GM21737 (cell line): ENCODE results near the gene CRLF1.
A peak's percentile ranks its signal among the peaks of the same experiment; 100 is the strongest.

Experiments used
- ATAC-seq: cut with Tn5 transposase; IDR thresholded peaks from one replicate; pipeline ENCODE4 v1.9.1; 2021; ENCODE audit warnings: mild to moderate bottlenecking, moderate library complexity; ENCODE audit not compliant: unreplicated experiment

Gene CRLF1

DNA sequence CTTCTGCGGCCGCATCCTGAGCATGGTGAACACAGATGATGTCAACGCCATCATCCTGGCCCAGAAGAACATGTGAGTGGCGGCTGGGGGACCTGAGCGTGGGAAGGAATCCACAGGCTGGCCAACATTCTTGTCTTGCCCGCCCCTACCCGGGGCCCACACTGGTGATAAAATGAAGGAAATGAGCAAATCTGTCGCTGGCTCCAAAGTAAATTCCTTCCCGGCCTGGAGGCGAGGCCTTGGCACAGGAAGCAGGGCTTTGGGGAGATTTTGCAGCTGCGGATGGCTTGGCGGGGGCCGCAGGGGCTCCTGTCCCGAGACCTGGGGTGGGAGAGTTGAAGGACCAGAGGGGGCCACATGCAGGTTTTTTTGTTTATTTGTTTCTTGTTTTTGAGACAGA, 44.5 kb downstream of the CRLF1 start:
- ATAC-seq = no peak

DNA sequence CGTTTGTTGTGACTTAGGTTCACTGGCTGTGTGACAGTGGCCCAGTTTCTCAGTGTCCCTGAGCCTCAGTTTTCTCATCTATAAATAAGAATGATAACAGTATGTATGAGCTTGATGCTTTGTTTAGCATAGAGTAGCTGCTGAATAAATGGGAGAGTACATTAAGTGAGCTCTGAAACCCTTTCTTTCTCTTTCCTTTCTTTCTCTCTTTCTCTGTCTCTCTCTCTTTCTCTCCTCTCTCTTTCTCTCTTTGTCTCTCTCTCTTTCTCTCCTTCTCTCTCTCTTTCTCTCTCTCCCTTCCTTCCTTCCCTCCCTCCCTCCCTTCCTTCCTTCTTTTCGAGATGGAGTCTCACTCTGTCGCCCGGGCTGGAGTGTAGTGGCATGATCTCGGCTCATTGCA, 46.9 kb downstream of the CRLF1 start:
- ATAC-seq = no peak

DNA sequence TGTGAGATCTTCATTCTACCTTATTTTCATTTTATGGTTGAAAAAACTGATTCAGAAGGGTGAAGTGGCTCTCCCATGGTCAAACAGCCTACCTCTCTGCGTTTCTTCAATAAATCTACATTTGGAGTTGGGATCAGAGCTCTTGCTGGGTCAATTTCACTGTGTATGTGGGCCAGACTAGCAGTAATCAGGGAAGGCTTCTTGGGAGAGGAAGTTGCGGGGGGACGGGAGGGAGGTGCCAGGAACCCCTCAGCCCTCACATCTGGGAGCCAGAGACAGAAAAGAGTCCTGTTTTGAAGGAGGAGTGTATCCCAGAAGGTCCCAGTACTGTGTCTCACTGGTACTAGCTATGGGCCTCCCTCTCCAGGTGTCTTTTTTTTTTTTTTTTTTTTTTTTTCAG, 48.0 kb downstream of the CRLF1 start:
- no peak for ATAC-seq

DNA sequence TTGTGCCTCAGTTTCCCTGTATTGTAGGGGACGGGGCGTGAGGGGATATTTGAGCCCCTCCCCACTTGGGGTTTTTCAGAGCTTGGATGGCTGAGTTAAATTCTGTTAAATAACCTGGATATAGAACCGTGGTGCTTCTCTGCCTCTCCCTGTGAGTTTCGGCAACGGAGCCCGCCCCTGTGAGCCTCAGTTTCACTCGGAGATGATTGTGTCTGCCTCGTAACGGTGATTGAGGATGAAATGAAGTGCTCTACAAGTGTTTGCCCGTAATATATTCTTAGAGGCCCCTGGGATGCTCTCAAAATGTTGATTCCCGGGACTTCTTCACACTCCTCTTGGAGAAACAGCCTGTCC, 48.4 kb downstream of the CRLF1 start:
- ATAC-seq = no peak

DNA sequence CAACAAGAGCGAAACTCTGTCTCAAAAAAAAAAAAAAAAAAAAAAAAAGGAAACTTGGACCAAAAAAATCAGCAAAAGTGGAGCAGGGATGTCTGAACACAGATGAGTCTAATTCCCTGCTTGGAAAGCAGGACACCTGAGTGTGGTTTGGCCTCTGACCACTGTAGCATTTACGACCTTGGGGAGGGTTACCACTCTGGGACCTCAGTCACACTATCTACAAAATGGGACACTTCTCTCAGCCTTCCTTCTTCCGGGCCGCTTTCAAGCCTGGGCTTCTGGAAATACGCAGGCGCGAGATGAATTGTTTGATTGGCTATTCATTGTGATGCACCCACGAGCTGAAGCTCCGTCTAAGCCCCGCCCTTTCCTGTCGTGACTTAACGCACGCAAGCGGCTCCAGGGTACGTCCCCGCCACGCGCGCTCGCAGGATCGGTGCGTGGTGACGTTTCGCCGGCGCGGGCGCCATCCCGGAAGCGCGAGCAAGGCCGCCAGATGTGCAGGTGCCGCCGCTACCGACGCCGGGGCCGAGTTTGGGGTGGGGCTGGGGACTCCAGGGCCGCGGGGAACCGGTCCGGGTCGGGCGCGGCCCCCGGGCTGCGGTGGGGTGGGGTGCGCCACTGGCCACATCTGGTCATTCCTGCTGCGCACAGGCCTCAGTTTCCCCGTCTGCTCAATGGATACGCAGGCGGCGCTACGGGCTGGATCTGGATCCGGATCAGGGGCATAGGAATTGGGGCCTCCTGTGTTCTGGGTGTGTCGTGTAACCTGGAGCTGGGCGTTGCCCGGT, 49.0 kb downstream of the CRLF1 start, which contains the start of gene KXD1:
TSS of gene KXD1 (plus strand) at position 460 of the 791 bp plus-strand sequence. CDS start 4,187 bp downstream, outside the sequence.
- peak; percentile 95 for ATAC-seq

DNA sequence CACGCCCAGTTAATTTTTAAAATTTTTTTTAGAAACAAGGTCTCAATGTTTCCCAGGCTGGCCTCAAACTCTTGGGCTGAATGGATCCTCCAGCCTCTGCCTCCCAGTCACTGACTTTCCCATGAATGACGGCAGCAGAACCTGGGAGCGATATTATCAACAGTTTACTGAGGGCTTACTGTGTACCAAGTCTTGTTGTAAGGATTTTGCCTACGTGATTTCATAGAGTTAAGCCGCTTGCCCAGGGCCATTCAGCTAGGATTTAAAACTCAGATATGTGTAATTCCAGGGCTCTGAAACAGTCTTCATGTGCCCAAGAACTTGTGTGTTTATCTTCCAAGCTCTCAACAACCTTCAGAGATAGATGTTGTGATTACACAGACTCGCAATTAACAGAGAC, 55.0 kb downstream of the CRLF1 start:
- ATAC-seq = no peak

DNA sequence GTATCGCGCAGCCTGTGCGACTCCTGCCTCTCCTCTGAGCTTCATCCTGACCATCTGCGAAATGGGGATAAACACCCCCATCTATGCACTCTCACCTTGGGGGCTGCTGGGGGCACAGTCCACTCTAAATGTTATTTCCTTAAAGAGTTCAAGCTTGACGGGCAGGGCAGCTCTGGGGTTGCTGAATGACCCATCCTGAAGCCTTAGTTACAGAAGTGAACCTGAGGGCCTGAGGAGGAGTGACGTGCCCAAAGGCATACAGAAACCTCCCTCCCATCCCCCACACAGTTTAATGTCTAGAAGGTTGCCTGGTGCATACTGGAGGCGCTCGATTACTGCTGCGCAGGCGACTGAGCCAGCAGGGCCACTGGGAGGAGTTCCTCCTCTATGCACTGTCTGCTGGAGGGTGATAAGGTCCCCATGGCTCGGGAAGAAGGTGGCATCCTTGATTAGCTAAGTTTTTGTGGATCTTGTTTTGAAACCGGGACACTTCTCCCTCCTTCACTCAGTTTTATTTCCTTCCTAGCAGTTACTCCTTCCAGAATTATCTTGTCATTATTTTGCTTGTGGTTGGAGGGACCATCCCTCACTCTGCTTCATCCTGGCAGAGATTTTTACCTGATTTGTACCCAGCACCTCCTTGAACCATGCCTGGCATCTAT, 62.7 kb downstream of the CRLF1 start:
- ATAC-seq = peak; percentile 50
